Neutrophil (primary cell): ENCODE results near the gene ANKRD11.
"Not testable (repeated sequence)": the region's sequence is repeated elsewhere in the genome, so short reads cannot be mapped to it uniquely, and the experiment has no call there.

Experiments used
- H3K27ac ChIP-seq: fragments of 200-600 bp; sonication (generic); 2 replicates; pipeline ENCODE4 v1.5.1; 2016; ENCODE audit warnings: mild to moderate bottlenecking, moderate library complexity
- H3K27me3 ChIP-seq: fragments of 200-600 bp; sonication (generic); 2 replicates; pipeline ENCODE4 v1.6.0; 2016; ENCODE audit warnings: mild to moderate bottlenecking
- H3K36me3 ChIP-seq: fragments of 200-600 bp; sonication (generic); 2 replicates; pipeline ENCODE4 v1.5.1; 2017
- H3K4me1 ChIP-seq, 2 experiments: fragments of 200-600 bp in 1 of 2; sonication (generic) in 1 of 2; 1 replicate in 1 of 2; 2 replicates in 1 of 2; pipeline versions ENCODE4 v1.5.1 to v1.6.1; 2013 to 2016; ENCODE audit warnings: low read depth in 1 of 2, low read length in 1 of 2, mild to moderate bottlenecking in 1 of 2, moderate library complexity in 1 of 2; ENCODE audit not compliant: control insufficient read depth in 1 of 2, insufficient read depth in 1 of 2
- H3K4me3 ChIP-seq, 2 experiments: fragments of 200-600 bp in 1 of 2; sonication (generic) in 1 of 2; 1 replicate in 1 of 2; 2 replicates in 1 of 2; pipeline ENCODE4 v1.5.1; 2013 to 2016; ENCODE audit warnings: low read depth in 1 of 2, low read length in 1 of 2, mild to moderate bottlenecking in 1 of 2, moderate library complexity in 1 of 2
- H3K9me3 ChIP-seq: fragments of 200-600 bp; sonication (generic); 2 replicates; pipeline ENCODE4 v1.5.1; 2016
- TF ChIP-seq, protein P1 (sequence below): fragments of 200-600 bp; sonication (generic); IDR thresholded peaks from 2 replicates; pipeline ENCODE4 v1.5.1; 2016; ENCODE audit warnings: antibody characterized with exemption

Gene ANKRD11

DNA sequence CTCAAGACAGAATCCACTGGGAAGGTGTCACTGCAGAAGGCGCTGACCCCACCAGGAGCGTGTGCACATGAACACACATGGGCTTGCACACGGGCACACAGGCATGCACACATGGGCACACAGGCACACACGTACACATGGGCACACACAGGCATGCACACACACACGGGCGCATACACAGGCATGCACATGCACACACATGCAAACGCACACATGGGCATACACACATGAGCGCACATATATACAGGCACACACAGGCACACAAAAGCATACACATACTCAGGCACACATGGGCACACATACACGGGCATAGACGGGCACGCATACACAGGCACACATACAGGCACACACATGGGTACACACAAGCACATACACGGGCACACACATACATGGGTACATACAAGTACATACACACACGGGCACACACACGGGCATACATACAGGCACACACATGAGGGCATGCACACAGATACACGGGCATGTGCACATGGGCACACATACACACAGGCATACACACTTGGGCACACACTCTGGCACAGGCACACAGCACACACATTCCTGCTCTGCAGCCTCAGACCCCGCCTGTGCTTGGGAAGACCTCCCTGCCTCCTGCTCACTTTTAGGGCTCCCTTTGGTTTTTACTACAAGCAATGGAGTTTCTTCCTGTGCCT, 186.0 kb downstream of the ANKRD11 start:
- H3K27ac ChIP-seq, result peak overlapping the region; percentile 46
- peaks cover 53% of the 10 kb centered on the region for H3K36me3 ChIP-seq
- H3K4me1 ChIP-seq, result peaks cover 6 to 17% of the 10 kb centered on the region in 2 experiments
- TF ChIP-seq, protein P1, sequence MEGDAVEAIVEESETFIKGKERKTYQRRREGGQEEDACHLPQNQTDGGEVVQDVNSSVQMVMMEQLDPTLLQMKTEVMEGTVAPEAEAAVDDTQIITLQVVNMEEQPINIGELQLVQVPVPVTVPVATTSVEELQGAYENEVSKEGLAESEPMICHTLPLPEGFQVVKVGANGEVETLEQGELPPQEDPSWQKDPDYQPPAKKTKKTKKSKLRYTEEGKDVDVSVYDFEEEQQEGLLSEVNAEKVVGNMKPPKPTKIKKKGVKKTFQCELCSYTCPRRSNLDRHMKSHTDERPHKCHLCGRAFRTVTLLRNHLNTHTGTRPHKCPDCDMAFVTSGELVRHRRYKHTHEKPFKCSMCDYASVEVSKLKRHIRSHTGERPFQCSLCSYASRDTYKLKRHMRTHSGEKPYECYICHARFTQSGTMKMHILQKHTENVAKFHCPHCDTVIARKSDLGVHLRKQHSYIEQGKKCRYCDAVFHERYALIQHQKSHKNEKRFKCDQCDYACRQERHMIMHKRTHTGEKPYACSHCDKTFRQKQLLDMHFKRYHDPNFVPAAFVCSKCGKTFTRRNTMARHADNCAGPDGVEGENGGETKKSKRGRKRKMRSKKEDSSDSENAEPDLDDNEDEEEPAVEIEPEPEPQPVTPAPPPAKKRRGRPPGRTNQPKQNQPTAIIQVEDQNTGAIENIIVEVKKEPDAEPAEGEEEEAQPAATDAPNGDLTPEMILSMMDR, result no peak
- H3K4me3 ChIP-seq, result no peak overlapping the region
- H3K27me3 ChIP-seq, result no peaks in the 10 kb centered on the region
- H3K9me3 ChIP-seq, result no peaks in the 10 kb centered on the region

DNA sequence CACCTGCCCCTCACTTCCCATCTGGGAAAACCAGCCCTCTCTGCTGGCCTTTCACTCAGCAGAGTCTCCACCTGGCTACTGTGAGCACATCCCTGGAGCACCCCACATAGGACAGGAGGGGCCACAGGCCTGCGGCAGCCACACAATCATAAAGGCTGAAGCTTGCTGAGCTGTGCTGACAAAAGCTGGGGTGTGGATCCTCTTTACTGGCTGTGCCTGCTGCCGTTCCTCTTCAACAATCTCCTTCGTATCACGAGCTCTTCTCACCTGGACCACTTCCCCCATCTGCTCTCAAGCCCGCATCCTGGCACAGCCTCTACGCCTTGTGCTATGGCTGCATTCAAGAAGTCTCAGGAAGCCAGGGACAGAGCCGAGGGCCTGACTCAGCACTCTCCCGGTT, 186.7 kb downstream of the ANKRD11 start:
- TF ChIP-seq, protein P1, result no peak
- Histone ChIP-seq H3K9me3 (no peaks in the 10 kb centered on the region), H3K27ac (peak overlapping the region; percentile 46), H3K36me3 (peaks cover 53% of the 10 kb centered on the region), H3K4me3 (no peak overlapping the region), H3K4me1 (peaks cover 13 to 24% of the 10 kb centered on the region in 2 experiments), H3K27me3 (no peaks in the 10 kb centered on the region)

DNA sequence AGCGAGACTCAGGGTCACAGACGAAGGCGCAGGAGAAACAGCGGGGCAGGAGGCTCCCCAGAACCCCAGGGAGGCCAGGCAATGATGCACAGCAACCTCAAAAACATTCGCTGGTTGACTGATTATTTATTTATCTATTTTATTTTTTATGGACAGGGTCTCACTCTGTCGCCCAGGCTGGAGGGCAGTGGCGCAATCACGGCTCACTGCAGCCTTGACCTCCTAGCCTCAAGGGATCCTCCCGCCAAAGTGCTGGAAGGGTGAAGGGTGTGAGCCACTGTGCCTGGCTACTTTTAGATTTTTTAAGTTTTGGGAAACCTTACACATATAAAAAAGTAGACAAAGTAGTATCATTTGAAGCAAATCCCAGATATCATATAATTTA, 189.4 kb downstream of the ANKRD11 start:
- TF ChIP-seq, protein P1, result no peak
- Histone ChIP-seq H3K27me3 (no peaks in the 10 kb centered on the region), H3K9me3 (no peaks in the 10 kb centered on the region), H3K4me3 (no peak overlapping the region), H3K4me1 (peaks cover 39 to 51% of the 10 kb centered on the region in 2 experiments), H3K36me3 (peaks cover 53% of the 10 kb centered on the region), H3K27ac (peak overlapping the region; percentile 23)

DNA sequence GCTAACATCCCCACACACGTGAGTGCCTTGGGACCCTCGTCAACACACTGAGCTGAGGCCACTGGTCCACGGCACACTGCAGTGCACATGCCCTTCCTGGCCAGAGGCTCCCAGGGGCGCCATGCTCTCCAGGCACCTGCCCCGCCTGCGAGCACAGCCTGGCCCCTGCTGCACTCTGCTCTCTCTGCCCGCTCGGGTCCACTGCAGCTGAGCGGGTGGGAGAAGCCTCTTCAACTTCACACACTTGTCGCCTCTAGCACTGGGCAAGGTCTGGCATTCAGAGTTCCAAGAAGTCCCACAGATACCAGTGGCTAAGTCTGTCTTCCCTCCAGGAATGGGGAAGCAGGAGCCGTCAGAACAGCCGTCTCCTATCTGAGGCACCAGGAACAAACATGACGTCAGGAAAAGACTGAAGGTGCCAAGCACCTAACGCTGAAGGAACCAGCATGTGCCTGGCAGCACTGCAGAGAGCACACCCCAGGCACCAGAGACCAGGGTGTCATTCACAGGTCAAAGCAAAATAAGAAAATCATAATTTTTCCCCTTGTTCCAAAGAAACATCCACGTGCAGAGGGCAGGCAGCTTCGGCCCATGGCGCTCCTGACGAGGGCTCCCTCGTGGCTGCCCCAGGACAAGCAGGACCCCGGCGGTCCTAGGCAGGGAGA, 189.9 kb downstream of the ANKRD11 start:
- Histone ChIP-seq H3K36me3 (peaks cover 52% of the 10 kb centered on the region), H3K9me3 (no peaks in the 10 kb centered on the region), H3K27ac (peak overlapping the region; percentile 15), H3K4me1 (peaks cover 44 to 54% of the 10 kb centered on the region in 2 experiments), H3K27me3 (no peaks in the 10 kb centered on the region), H3K4me3 (no peak overlapping the region)
- TF ChIP-seq, protein P1, result no peak

DNA sequence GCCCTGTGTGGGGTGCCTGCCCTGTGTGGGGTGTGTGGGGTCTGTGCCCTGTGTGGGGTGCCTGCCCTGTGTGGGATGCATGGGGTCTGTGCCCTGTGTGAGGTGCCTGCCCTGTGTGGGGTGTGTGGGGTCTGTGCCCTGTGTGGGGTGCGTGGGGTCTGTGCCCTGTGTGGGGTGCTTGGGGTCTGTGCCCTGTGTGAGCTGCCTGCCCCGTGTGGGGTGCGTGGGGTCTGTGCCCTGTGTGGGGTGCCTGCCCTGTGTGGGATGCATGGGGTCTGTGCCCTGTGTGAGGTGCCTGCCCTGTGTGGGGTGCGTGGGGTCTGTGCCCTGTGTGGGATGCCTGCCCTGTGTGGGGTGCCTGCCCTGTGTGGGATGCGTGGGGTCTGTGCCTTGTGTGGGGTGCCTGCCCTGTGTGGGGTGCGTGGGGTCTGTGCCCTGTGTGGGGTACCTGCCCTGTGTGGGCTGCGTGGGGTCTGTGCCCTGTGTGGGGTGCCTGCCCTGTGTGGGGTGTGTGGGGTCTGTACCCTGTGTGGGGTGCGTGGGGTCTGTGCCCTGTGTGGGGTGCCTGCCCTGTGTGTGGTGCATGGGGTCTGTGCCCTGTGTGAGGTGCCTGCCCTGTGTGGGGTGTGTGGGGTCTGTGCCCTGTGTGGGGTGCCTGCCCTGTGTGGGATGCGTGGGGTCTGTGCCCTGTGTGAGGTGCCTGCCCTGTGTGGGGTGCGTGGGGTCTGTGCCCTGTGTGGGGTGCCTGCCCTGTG, 190.8 kb downstream of the ANKRD11 start:
- Histone ChIP-seq H3K4me1 (peaks cover 50 to 63% of the 10 kb centered on the region in 2 experiments), H3K36me3 (peaks cover 46% of the 10 kb centered on the region), H3K27ac (peak overlapping the region; percentile 84)
- H3K9me3 ChIP-seq, H3K27me3 ChIP-seq, H3K4me3 ChIP-seq: not testable (repeated sequence)
